D721Med (cell line): ENCODE data around the gene OR1Q1.
"Not testable (repeated sequence)": the region's sequence is repeated elsewhere in the genome, so short reads cannot be mapped to it uniquely, and the experiment has no call there.

Source experiments
- DNase-seq: peaks from one replicate; pipeline ENCODE4 v3.0.0; 2011; ENCODE audit warnings: low spot score; ENCODE audit not compliant: insufficient read length
- FAIRE-seq: peaks from 2 replicates; lab custom pipeline; 2011; peaks lifted over from hg19 to GRCh38; lab: Jason Lieb, UNC
- TF ChIP-seq, protein P1 (sequence below): IDR thresholded peaks from 2 replicates; pipeline ENCODE4 v1.5.1; 2012; ENCODE audit warnings: mild to moderate bottlenecking, control low read depth; ENCODE audit not compliant: insufficient read depth; ENCODE audit errors: missing control alignments

OR1Q1 gene

GRCh38 chr9:122614362-122614761, at the start of gene OR1Q1:
Gene OR1Q1 (plus strand): TSS chr9:122614738. CDS start chr9:122614738, 0 bp downstream.
- TF ChIP-seq, protein P1, sequence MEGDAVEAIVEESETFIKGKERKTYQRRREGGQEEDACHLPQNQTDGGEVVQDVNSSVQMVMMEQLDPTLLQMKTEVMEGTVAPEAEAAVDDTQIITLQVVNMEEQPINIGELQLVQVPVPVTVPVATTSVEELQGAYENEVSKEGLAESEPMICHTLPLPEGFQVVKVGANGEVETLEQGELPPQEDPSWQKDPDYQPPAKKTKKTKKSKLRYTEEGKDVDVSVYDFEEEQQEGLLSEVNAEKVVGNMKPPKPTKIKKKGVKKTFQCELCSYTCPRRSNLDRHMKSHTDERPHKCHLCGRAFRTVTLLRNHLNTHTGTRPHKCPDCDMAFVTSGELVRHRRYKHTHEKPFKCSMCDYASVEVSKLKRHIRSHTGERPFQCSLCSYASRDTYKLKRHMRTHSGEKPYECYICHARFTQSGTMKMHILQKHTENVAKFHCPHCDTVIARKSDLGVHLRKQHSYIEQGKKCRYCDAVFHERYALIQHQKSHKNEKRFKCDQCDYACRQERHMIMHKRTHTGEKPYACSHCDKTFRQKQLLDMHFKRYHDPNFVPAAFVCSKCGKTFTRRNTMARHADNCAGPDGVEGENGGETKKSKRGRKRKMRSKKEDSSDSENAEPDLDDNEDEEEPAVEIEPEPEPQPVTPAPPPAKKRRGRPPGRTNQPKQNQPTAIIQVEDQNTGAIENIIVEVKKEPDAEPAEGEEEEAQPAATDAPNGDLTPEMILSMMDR: no peak
- FAIRE-seq (no peak), DNase-seq (no peak)

- no peak for FAIRE-seq
- TF ChIP-seq, protein P1: no peak
- no peak for DNase-seq
Observed at GRCh38 chr9:122567901-122568300, 46.6 kb upstream of the OR1Q1 start.

GRCh38 chr9:122572456-122572855, 42.1 kb upstream of the OR1Q1 start:
- no peak for DNase-seq
- no peak for FAIRE-seq

GRCh38 chr9:122579874-122580273, 34.7 kb upstream of the OR1Q1 start:
- no peak for FAIRE-seq
- no peak for DNase-seq
- TF ChIP-seq, protein P1: no peak

More at GRCh38 chr9:122572456-122572855, 42.1 kb upstream of the OR1Q1 start:
- TF ChIP-seq, protein P1: no peak

DNA sequence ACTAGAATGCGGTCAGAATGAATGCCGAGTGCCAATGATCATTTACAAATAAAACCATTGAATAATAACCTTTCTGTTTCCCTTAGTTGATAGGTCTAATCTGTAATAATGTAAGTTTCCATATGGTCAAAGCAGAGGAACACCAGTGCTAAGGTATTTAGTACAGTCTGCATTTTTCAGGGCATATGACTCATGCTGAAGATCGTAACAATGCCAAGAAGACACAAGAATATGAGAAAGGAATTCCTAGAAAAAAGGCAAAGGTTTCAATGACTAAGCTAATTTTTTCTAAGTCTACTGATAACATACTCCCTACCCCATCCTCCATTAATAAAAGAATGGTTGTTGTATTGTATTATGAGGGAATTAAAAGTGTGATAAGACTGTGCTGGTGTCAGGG, 34.2 kb upstream of the OR1Q1 start:
- FAIRE-seq (no peak), DNase-seq (no peak)
- TF ChIP-seq, protein P1: no peak

GRCh38 chr9:122583284-122583683, 31.3 kb upstream of the OR1Q1 start, which contains the start of gene OR1L8:
Gene OR1L8 (minus strand): TSS chr9:122583384. CDS start chr9:122568477, 14,907 bp downstream.
- not testable (repeated sequence) for DNase-seq, FAIRE-seq

DNA sequence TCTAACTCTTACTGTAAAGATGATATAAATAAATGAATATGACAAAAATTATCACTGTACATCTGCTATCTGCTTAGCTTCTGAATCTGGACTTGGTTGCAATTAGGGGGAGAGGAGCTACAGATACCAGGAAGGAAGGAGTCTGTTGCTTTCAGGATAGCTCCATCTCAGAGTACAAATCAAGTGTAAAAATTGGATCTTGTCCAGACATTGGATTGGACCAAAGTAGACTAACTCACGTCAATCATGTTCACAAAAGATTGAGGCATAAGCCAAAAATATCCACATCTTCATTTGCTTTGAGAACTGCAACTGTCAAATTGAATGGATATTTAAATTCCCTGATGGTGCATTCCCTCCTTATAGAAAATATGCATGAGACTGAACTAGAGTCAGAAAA, 8.8 kb upstream of the OR1Q1 start:
- FAIRE-seq (no peak), DNase-seq (no peak)
- TF ChIP-seq, protein P1: no peak

- TF ChIP-seq, protein P1: no peak
- FAIRE-seq: no peak
- DNase-seq: no peak
Observed at GRCh38 chr9:122606587-122606986, 8.0 kb upstream of the OR1Q1 start.
